OCI-LY3 (cell line): Measurements from ENCODE around the gene KLK5.

Experiments
- CTCF ChIP-seq: fragments of 200-600, 300-600 bp; sonication (generic); IDR thresholded peaks from 2 replicates; pipeline ENCODE4 v1.5.1; 2014; ENCODE audit warnings: antibody characterized with exemption, low read length, low read depth
- EZH2phosphoT487 ChIP-seq: fragments of 200-600 bp; shearing (Covaris generic); IDR thresholded peaks from 2 replicates; pipeline ENCODE4 v1.6.1; 2018; ENCODE audit warnings: antibody characterized with exemption, mixed run types, low read depth

- TF ChIP-seq CTCF: no peak
- no peak for TF ChIP-seq EZH2phosphoT487
Measured at GRCh38 chr19:50908336-50908735, 44.5 kb downstream of the KLK5 start.
